B cell (primary cell): Measurements from ENCODE around the gene KAZN. TPM values are rescaled to one million over a fixed set of nuclear protein-coding genes. Genes with fewer than 3 reads are reported as not detected.

Experiments
- ATAC-seq: fragments of 200-7000 bp; cut with Tn5 transposase; one replicate; pipeline ENCODE4 v1.10.0; 2021; ENCODE audit warnings: low read depth, mild to moderate bottlenecking, moderate number of reproducible peaks, moderate library complexity
- CTCF ChIA-PET: fragments of 350-600 bp; sonication (Branson Sonifier 250); formaldehyde crosslinking; loops from one replicate; lab custom pipeline; 2021; ENCODE audit warnings: antibody characterized with exemption, inconsistent platforms; lab: Charles Lee
- POLR2A ChIA-PET: fragments of 350-600 bp; sonication (Branson Sonifier 250); formaldehyde crosslinking; loops from one replicate; lab custom pipeline; 2021; ENCODE audit warnings: antibody characterized with exemption; lab: Charles Lee
- DNase-seq: peaks from one replicate; pipeline ENCODE4 v3.0.0; 2013
- H2AFZ ChIP-seq: 2 replicates; pipeline ENCODE4 v1.6.1; 2012; ENCODE audit warnings: mild to moderate bottlenecking, low read depth, low read length; ENCODE audit not compliant: insufficient read depth, poor library complexity, severe bottlenecking
- H3K27ac ChIP-seq, 2 donors: 1 replicate in 1 of 2; 2 replicates in 1 of 2; pipeline ENCODE4 v1.5.1; 2012 to 2013; ENCODE audit warnings: low read length in 2 of 2, mild to moderate bottlenecking in 2 of 2, moderate library complexity in 1 of 2
- H3K27me3 ChIP-seq, 4 experiments: fragments of 200-600 bp in 1 of 4; sonication (generic) in 1 of 4; replicated peaks in 1 of 4; 1 replicate in 2 of 4; 2 replicates in 2 of 4; pipeline versions ENCODE4 v1.6.1 to v1.7.0; 2013 to 2016; ENCODE audit warnings: low read length in 3 of 4, mild to moderate bottlenecking in 2 of 4, mixed read lengths in 1 of 4, moderate library complexity in 1 of 4; ENCODE audit not compliant: insufficient read depth in 4 of 4, control insufficient read depth in 3 of 4; ENCODE audit errors: control extremely low read depth in 1 of 4
- H3K36me3 ChIP-seq, 2 experiments: replicated peaks in 1 of 2; 1 replicate in 1 of 2; 2 replicates in 1 of 2; pipeline versions ENCODE4 v1.6.1 to v1.7.1; 2013; ENCODE audit warnings: low read length in 1 of 2; ENCODE audit not compliant: insufficient read depth in 2 of 2, control insufficient read depth in 1 of 2; ENCODE audit errors: control extremely low read depth in 1 of 2, extremely low read depth in 1 of 2
- H3K4me1 ChIP-seq, 2 donors: fragments of 200-600 bp in 1 of 2; sonication (generic) in 1 of 2; 1 replicate in 1 of 2; 2 replicates in 1 of 2; pipeline versions ENCODE4 v1.5.1 to v1.6.1; 2013 to 2017; ENCODE audit warnings: low read length in 2 of 2; ENCODE audit not compliant: control insufficient read depth in 2 of 2, insufficient read depth in 2 of 2
- H3K4me2 ChIP-seq: replicated peaks from 2 replicates; pipeline ENCODE3; 2012; ENCODE audit warnings: mild to moderate bottlenecking, low read depth, low read length; ENCODE audit not compliant: poor library complexity, severe bottlenecking
- H3K4me3 ChIP-seq, 5 experiments: fragments of 200-600 bp in 1 of 5; sonication (generic) in 1 of 5; 1 replicate in 3 of 5; 2 replicates in 2 of 5; pipeline versions ENCODE4 v1.5.1 to v1.7.0; 2011 to 2016; ENCODE audit warnings: low read length in 4 of 5, mild to moderate bottlenecking in 4 of 5, low read depth in 2 of 5, control low read depth in 1 of 5, moderate library complexity in 1 of 5; ENCODE audit not compliant: insufficient read depth in 1 of 5; ENCODE audit errors: control extremely low read depth in 1 of 5, extremely low read depth in 1 of 5
- H3K79me2 ChIP-seq: fragments of 200-600 bp; sonication (generic); one replicate; pipeline ENCODE4 v1.6.0; 2016; ENCODE audit warnings: low read length; ENCODE audit not compliant: control insufficient read depth, insufficient read depth
- H3K9ac ChIP-seq: fragments of 200-600 bp; sonication (generic); 2 replicates; pipeline ENCODE4 v1.6.1; 2017; ENCODE audit warnings: mild to moderate bottlenecking, low read length, moderate library complexity
- H3K9me3 ChIP-seq, 3 donors: one replicate each; pipeline versions ENCODE4 v1.6.1 to v1.7.1; 2013; ENCODE audit warnings: low read length in 2 of 3; ENCODE audit not compliant: control insufficient read depth in 2 of 3, insufficient read depth in 1 of 3; ENCODE audit errors: control extremely low read depth in 1 of 3
- H4K20me1 ChIP-seq: 2 replicates; pipeline ENCODE4 v1.6.0; 2012; ENCODE audit warnings: mild to moderate bottlenecking, low read length; ENCODE audit not compliant: insufficient read depth, control insufficient read depth, poor library complexity, severe bottlenecking
- H3K27ac Mint-ChIP-seq: one replicate; pipeline ENCODE4 v1.8.0; 2021; ENCODE audit warnings: mixed read lengths
- H3K27me3 Mint-ChIP-seq: one replicate; pipeline ENCODE4 v1.8.0; 2021; ENCODE audit warnings: mixed read lengths
- H3K4me1 Mint-ChIP-seq: one replicate; pipeline ENCODE4 v1.8.0; 2021; ENCODE audit warnings: mixed read lengths
- H3K4me3 Mint-ChIP-seq: one replicate; pipeline ENCODE4 v1.8.0; 2021; ENCODE audit warnings: mixed read lengths
- H3K9me3 Mint-ChIP-seq: one replicate; pipeline ENCODE4 v1.8.0; 2022; ENCODE audit warnings: mixed read lengths; ENCODE audit not compliant: insufficient read depth
- CTCF ChIP-seq: fragments of 200-600 bp; IDR thresholded peaks from one replicate; pipeline ENCODE4 v1.8.0; 2022; ENCODE audit warnings: antibody characterized with exemption, mild to moderate bottlenecking
- EZH2 ChIP-seq: IDR thresholded peaks from 2 replicates; pipeline ENCODE4 v1.6.1; 2012; ENCODE audit warnings: borderline replicate concordance, low read depth, mild to moderate bottlenecking, moderate library complexity, low read length; ENCODE audit not compliant: insufficient read depth, poor library complexity, severe bottlenecking
- WGBS: methylation state at CpG from one replicate; pipeline ENCODE4 v1.1.5; 2013; ENCODE audit warnings: missing lambda C conversion rate; ENCODE audit not compliant: insufficient coverage; 5-methylcytosine and 5-hydroxymethylcytosine counted together
- intact Hi-C: fragments of 100-400 bp; cut with micrococcal nuclease; formaldehyde crosslinking; loops from one replicate; pipeline ENCODE4 v1.10.0; 2022
- polyA plus RNA-seq: library from polyadenylated mRNA; depleted of rRNA; stranded (reverse); fragments of >200 nt; gene quantifications from 2 replicates; pipeline ENCODE4 v1.2.3, GENCODE V29; 2012
- total RNA-seq, 2 donors: library from RNA; stranded (reverse); fragments of 120-200 nt in 1 of 2; gene quantifications; 1 replicate in 1 of 2; 2 replicates in 1 of 2; pipeline versions ENCODE4 v1.2.3 to v1.2.4, GENCODE V29; 2013 to 2022

KAZN gene
- total and polyA plus RNA-seq, 2 donors (not counting 1 experiment from before 2014, with no cell fraction given), result 0.13 to 0.39 TPM

- Histone ChIP-seq H3K9me3 (peaks cover 0 to 10% (median 6%) of the 10 kb centered on the region in 3 donors), H2AFZ (no peak overlapping the region), H4K20me1 (no peaks in the 10 kb centered on the region), H3K9ac (no peak overlapping the region), H3K27ac (no peak overlapping the region), H3K4me3 (no peak overlapping the region), H3K36me3 (no peaks in the 10 kb centered on the region), H3K79me2 (no peaks in the 10 kb centered on the region), H3K4me2 (no peak overlapping the region), H3K4me1 (no peaks in the 10 kb centered on the region), H3K27me3 (no peaks in the 10 kb centered on the region)
- Mint-ChIP-seq H3K27ac (no peak overlapping the region), H3K4me3 (no peak overlapping the region), H3K9me3 (no peaks in the 10 kb centered on the region), H3K27me3 (no peaks in the 10 kb centered on the region), H3K4me1 (no peaks in the 10 kb centered on the region)
- ChIA-PET POLR2A (interaction anchor here (0.6 kb wide), 1 partner anchor 11 kb away, joined by 4 read pairs; no protein-coding TSS in a partner anchor), CTCF (no interaction called here)
- TF ChIP-seq EZH2 (no peak), CTCF (no peak)
- ATAC-seq (no peak), DNase-seq (no peak)
- 85% methylated on average over 9 of the region's 15 CpGs for WGBS
- intact Hi-C loops, result no loop called here
These were observed 465.9 kb downstream of the KAZN start for GRCh38 chr1:15064217-15064929.

- no peak overlapping the region for H3K4me3 ChIP-seq
- intact Hi-C loops, result no loop called here
- no peaks in the 10 kb centered on the region for H3K36me3 ChIP-seq
- 83% methylated on average over 5 of the region's 7 CpGs for whole genome bisulfite sequencing
- ATAC-seq (no peak), DNase-seq (no peak)
- H4K20me1 ChIP-seq, result no peaks in the 10 kb centered on the region
- no peak overlapping the region for H3K4me3 Mint-ChIP-seq
- H2AFZ ChIP-seq, result no peak overlapping the region
- H3K27me3 ChIP-seq, result no peaks in the 10 kb centered on the region
- no peak overlapping the region for H3K9ac ChIP-seq
- no peaks in the 10 kb centered on the region for H3K27me3 Mint-ChIP-seq
- no peaks in the 10 kb centered on the region for H3K9me3 Mint-ChIP-seq
- CTCF ChIA-PET, result no interaction called here
- H3K79me2 ChIP-seq, result no peaks in the 10 kb centered on the region
- POLR2A ChIA-PET, result no interaction called here
- H3K27ac ChIP-seq, result no peak overlapping the region
- H3K4me1 ChIP-seq, result no peaks in the 10 kb centered on the region
- H3K4me2 ChIP-seq, result no peak overlapping the region
- H3K27ac Mint-ChIP-seq, result no peak overlapping the region
- peaks cover 0 to 10% (median 6%) of the 10 kb centered on the region in 3 donors for H3K9me3 ChIP-seq
- H3K4me1 Mint-ChIP-seq, result no peaks in the 10 kb centered on the region
- TF ChIP-seq CTCF (no peak), EZH2 (no peak)
These were observed 466.8 kb downstream of the KAZN start for GRCh38 chr1:15065291-15065690.
